ENCODE results near the gene VAMP8.

DNA sequence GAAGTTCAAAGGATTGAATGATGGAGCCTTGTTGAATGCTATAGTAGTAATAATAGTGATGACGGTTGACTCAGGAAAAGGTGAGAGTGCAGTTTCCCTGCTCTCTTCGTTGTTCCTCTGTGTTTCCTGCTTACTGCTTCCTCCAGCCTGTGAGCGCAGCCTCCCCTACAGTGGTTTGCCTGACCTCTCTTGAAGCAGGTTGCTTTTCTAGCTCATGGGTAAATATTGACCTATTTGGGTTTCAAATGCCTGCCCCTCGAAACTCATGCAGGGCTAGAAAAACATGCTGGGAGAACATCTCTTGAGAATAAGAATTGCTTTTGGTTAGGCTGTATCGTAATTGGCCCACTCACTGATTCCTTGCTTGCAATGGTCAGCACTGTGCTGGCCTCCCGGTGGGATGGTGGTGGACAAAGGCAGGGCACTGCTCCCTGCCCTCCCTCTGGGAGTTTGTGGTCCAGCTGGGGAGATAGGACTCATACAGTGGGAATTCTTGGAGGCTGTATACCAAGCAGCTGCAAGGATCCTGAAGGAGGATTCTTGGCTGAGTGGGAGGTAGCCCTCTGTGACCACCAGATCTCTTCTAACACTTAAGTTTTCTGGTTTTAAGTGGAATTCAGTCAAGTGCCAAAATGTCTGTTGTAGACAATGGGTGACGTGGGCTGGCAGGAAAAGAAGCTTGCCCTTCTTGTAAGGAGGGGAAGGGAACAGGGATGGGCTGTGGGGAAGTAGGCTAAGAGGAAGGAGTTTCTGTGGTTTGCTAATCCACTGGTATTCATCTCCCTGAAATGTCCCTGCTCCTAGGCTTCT is 12.8 kb downstream of the VAMP8 start:
- no peak for TF ChIP-seq GATA3 (IDR thresholded peaks at IDR 0.05; ENCODE audit: low read depth, low read length)
- no peak for TF ChIP-seq GATA2 (IDR thresholded peaks at IDR 0.05; ENCODE audit: low read depth, low read length)
